Measurements from ENCODE around the gene SERPINI1.

SERPINI1 gene

DNA sequence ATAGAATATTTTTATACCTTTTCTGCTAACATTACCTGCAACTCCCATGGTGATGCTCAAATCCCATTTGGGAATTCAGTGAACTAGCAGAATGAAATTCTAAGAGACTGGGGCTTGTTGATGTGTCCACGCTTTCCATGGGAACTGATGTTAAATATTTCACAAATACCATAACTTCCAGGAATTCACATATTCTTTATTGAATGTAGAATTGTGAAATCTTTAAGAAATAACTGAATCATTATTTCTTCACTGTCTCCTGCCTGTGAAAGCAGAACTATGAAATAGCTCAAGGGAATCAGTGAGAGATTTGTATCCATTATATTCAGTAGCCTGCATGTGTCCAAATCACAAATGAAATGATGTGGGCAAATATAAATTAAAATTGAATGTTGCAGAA is 130.8 kb downstream of the SERPINI1 start:
- Histone ChIP-seq H3K9me3 (ENCODE audit: control insufficient read depth, insufficient read depth, low read depth, low read length) (no peaks in the 10 kb centered on the region), H3K9ac (ENCODE audit: low read length) (no peak overlapping the region), H3K27ac (ENCODE audit: low read depth, low read length) (no peak overlapping the region), H3K27me3 (ENCODE audit: control insufficient read depth, insufficient read depth, low read length) (no peaks in the 10 kb centered on the region), H3K4me1 (ENCODE audit: control insufficient read depth, insufficient read depth, low read length) (no peaks in the 10 kb centered on the region), H3K4me3 (ENCODE audit: low read depth, low read length) (no peak overlapping the region), H3K36me3 (ENCODE audit: control insufficient read depth, insufficient read depth, low read length) (no peaks in the 10 kb centered on the region)

DNA sequence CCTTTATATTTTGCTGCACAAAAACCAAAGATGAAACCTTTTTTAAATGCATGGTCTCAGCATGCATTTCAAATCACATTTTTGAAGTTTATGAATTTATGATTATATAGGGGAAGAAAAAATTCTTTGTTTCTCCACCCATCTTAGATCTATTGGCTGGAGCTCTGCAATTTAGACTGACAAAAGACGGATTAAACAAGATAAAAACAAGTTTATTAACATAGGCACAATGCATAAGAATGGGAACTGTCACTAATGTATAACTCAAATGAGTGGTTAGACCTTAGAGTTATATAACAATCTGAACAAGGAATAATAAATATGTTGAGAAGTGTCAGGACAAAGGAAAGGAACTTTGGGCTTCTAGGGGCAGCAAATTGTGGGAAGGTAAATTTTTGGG is 132.5 kb downstream of the SERPINI1 start:
- no peak overlapping the region for H3K9ac ChIP-seq (ENCODE audit: low read length)
- no peaks in the 10 kb centered on the region for H3K27me3 ChIP-seq (ENCODE audit: control insufficient read depth, insufficient read depth, low read length)
- H3K4me3 ChIP-seq (ENCODE audit: low read depth, low read length): no peak overlapping the region
- H3K9me3 ChIP-seq (ENCODE audit: control insufficient read depth, insufficient read depth, low read depth, low read length): no peaks in the 10 kb centered on the region
- no peaks in the 10 kb centered on the region for H3K36me3 ChIP-seq (ENCODE audit: control insufficient read depth, insufficient read depth, low read length)
- no peak overlapping the region for H3K27ac ChIP-seq (ENCODE audit: low read depth, low read length)
- H3K4me1 ChIP-seq (ENCODE audit: control insufficient read depth, insufficient read depth, low read length): no peaks in the 10 kb centered on the region

DNA sequence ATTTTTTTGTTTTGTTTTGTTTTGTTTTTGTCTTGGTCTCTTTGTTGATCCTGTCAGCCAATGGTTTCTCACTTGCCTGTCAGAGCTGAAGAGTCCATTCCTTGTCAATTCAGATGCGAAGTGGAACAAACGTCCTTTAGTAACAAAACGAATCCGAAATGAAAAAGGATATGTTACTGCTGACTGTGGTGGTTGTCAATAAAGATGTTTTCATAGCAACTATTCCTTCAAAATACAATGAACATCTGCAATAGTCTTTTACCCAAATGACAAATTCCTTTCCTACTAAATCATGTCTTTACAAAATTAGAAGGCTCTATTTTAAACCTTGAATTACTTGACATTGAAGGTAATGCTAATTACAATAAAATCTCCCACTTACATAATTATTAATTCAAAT is 134.7 kb downstream of the SERPINI1 start:
- Histone ChIP-seq H3K36me3 (ENCODE audit: control insufficient read depth, insufficient read depth, low read length) (no peaks in the 10 kb centered on the region), H3K4me1 (ENCODE audit: control insufficient read depth, insufficient read depth, low read length) (no peaks in the 10 kb centered on the region; the same call in 1 of the 2 replicates), H3K9me3 (ENCODE audit: control insufficient read depth, insufficient read depth, low read depth, low read length) (no peaks in the 10 kb centered on the region), H3K27ac (ENCODE audit: low read depth, low read length) (no peak overlapping the region), H3K4me3 (ENCODE audit: low read depth, low read length) (no peak overlapping the region), H3K27me3 (ENCODE audit: control insufficient read depth, insufficient read depth, low read length) (no peaks in the 10 kb centered on the region), H3K9ac (ENCODE audit: low read length) (no peak overlapping the region)

DNA sequence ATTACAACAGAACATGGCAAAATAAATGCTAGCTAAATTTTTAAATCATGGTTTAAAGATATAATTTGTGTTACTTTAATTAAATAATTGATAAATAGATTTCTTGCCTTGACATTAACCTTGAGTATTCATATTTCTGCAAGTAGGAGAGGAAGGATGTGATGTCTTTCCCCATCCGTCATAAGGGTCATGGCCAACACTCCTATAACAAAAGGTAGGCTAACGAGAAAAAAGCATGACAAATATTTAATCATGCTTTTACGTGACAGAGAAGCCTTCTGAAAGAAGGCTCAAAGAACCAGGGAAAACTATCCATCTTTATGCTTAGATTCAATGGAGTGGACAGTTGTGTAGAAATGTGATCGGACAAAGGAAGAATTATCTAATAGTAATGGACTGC is 135.2 kb downstream of the SERPINI1 start:
- H3K4me1 ChIP-seq (ENCODE audit: control insufficient read depth, insufficient read depth, low read length): no peaks in the 10 kb centered on the region; the same call in 1 of the 2 replicates
- no peaks in the 10 kb centered on the region for H3K36me3 ChIP-seq (ENCODE audit: control insufficient read depth, insufficient read depth, low read length)
- H3K4me3 ChIP-seq (ENCODE audit: low read depth, low read length): no peak overlapping the region
- no peak overlapping the region for H3K9ac ChIP-seq (ENCODE audit: low read length)
- H3K9me3 ChIP-seq (ENCODE audit: control insufficient read depth, insufficient read depth, low read depth, low read length): no peaks in the 10 kb centered on the region
- no peaks in the 10 kb centered on the region for H3K27me3 ChIP-seq (ENCODE audit: control insufficient read depth, insufficient read depth, low read length)
- H3K27ac ChIP-seq (ENCODE audit: low read depth, low read length): no peak overlapping the region

DNA sequence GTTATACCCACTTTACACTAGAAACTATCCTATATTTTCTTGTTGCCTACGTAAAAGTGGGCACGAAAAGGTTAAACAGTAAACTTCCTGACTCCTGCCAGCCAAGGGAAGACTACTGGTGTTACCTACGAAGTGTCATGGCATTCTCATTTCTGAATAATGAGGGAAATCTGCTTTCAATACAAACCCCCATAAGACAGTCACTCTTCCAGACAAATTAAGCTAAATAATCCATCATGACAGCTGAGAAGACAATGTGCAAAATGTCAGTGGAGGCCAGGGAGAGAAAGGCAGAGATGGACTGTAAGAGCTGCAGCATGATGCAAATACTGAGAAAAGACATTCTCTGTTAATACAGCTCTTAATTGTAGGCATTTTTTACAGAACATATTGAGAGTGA is 136.5 kb downstream of the SERPINI1 start:
- Histone ChIP-seq H3K4me3 (ENCODE audit: low read depth, low read length) (no peak overlapping the region), H3K9ac (ENCODE audit: low read length) (no peak overlapping the region), H3K4me1 (ENCODE audit: control insufficient read depth, insufficient read depth, low read length) (peaks cover 2% of the 10 kb centered on the region; the same call in 1 of the 2 replicates), H3K36me3 (ENCODE audit: control insufficient read depth, insufficient read depth, low read length) (no peaks in the 10 kb centered on the region), H3K27me3 (ENCODE audit: control insufficient read depth, insufficient read depth, low read length) (no peaks in the 10 kb centered on the region), H3K27ac (ENCODE audit: low read depth, low read length) (no peak overlapping the region), H3K9me3 (ENCODE audit: control insufficient read depth, insufficient read depth, low read depth, low read length) (no peaks in the 10 kb centered on the region)

DNA sequence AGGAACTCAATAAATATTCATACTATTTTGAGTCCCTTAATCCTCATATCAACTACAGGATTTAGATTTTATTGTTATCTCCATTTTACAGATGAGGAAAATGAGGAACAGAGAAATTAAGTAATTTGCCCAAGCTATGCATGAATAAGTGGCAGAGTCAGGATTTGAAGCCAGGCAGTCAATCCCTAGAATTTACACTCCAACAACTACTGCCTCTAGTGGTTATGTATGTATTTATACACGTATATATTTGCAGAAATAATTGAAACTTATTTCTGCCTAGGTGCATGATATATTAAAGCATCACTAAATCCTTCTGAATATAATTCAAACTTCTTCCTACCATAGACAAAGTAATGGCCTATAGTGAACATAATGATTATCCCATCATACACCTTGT is 137.4 kb downstream of the SERPINI1 start:
- Histone ChIP-seq H3K9ac (ENCODE audit: low read length) (no peak overlapping the region), H3K4me1 (ENCODE audit: control insufficient read depth, insufficient read depth, low read length) (peaks cover 2% of the 10 kb centered on the region; the same call in 1 of the 2 replicates), H3K27me3 (ENCODE audit: control insufficient read depth, insufficient read depth, low read length) (no peaks in the 10 kb centered on the region), H3K36me3 (ENCODE audit: control insufficient read depth, insufficient read depth, low read length) (no peaks in the 10 kb centered on the region), H3K27ac (ENCODE audit: low read depth, low read length) (no peak overlapping the region), H3K4me3 (ENCODE audit: low read depth, low read length) (no peak overlapping the region), H3K9me3 (ENCODE audit: control insufficient read depth, insufficient read depth, low read depth, low read length) (no peaks in the 10 kb centered on the region)

DNA sequence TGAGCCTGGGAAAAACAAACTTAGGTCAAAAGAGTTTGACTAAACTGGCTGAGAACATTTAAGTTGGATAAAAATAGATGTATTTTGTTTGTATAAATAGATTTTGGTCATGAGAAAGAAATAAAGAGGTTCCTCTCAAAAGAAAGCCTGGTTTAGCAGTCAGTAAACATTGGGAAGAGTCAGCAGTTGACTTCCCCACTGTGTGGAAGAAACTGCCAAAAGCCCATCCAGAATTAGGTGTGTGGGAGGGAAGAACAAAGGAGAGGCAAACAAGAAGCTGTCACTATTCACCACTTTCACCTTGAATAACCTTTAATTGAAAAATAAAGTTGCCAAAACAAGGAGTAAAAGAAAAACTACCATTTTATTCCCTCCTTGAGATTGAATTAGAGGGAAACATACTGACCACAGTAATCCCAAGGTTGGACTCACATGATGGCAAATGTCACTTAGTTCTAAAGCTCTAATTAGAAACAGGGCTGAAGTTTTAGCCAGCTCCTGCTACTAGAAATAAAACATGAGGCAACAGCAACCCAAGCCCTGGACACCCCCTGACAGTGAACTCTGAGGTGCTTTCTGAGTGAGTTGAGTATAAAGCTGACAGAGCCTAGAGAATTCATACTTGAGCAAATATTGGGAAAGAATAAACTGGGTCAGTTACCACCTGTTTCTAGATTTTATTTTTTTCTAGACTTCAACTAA is 139.3 kb downstream of the SERPINI1 start:
- H3K36me3 ChIP-seq (ENCODE audit: control insufficient read depth, insufficient read depth, low read length): no peaks in the 10 kb centered on the region
- no peak overlapping the region for H3K9ac ChIP-seq (ENCODE audit: low read length)
- H3K9me3 ChIP-seq (ENCODE audit: control insufficient read depth, insufficient read depth, low read depth, low read length): no peaks in the 10 kb centered on the region
- no peak overlapping the region for H3K27ac ChIP-seq (ENCODE audit: low read depth, low read length)
- no peaks in the 10 kb centered on the region for H3K27me3 ChIP-seq (ENCODE audit: control insufficient read depth, insufficient read depth, low read length)
- no peak overlapping the region for H3K4me3 ChIP-seq (ENCODE audit: low read depth, low read length)
- H3K4me1 ChIP-seq (ENCODE audit: control insufficient read depth, insufficient read depth, low read length): peaks cover 2% of the 10 kb centered on the region; the same call in 1 of the 2 replicates

All from HUES6 (cell line).